Subcutaneous abdominal adipose tissue (tissue), 5 donors: ENCODE data around the gene TPPP.
"Not testable (repeated sequence)": the region's sequence is repeated elsewhere in the genome, so short reads cannot be mapped to it uniquely, and the experiment has no call there.

Experiments used
- H3K27ac ChIP-seq: one replicate; pipeline ENCODE4 v1.7.0; 2013; ENCODE audit warnings: low read depth, mild to moderate bottlenecking, inconsistent platforms, low read length, moderate library complexity
- H3K27me3 ChIP-seq, 5 donors: one replicate each; pipeline ENCODE4 v1.7.0; 2013; ENCODE audit warnings: low read length in 5 of 5, inconsistent platforms in 1 of 5; ENCODE audit not compliant: control insufficient read depth in 5 of 5, insufficient read depth in 4 of 5
- H3K36me3 ChIP-seq, 5 donors: one replicate each; pipeline ENCODE4 v1.7.0; 2013; ENCODE audit warnings: low read length in 5 of 5; ENCODE audit not compliant: control insufficient read depth in 5 of 5, insufficient read depth in 5 of 5
- H3K4me1 ChIP-seq, 5 donors: one replicate each; pipeline ENCODE4 v1.7.0; 2013; ENCODE audit warnings: low read length in 5 of 5, mild to moderate bottlenecking in 3 of 5, moderate library complexity in 1 of 5; ENCODE audit not compliant: control insufficient read depth in 5 of 5, insufficient read depth in 5 of 5
- H3K4me3 ChIP-seq, 5 donors: one replicate each; pipeline ENCODE4 v1.7.0; 2013; ENCODE audit warnings: low read length in 5 of 5, low read depth in 1 of 5
- H3K9ac ChIP-seq, 5 donors: one replicate each; pipeline ENCODE4 v1.7.0; 2013; ENCODE audit warnings: low read length in 5 of 5, mild to moderate bottlenecking in 4 of 5, moderate library complexity in 3 of 5
- H3K9me3 ChIP-seq, 5 donors: one replicate each; pipeline ENCODE4 v1.7.0; 2013; ENCODE audit warnings: low read length in 5 of 5; ENCODE audit not compliant: control insufficient read depth in 5 of 5
- donor health status: healthy.
- donor health status: healthy.
- donor health status: healthy.
- donor health status: healthy.
- donor health status: healthy.

The TPPP gene

GRCh38 chr5:693271-694041 lies at the start of gene TPPP:
TPPP (minus strand) TSS chr5:693352; CDS start chr5:678060, 15,292 bp downstream.
- not testable (repeated sequence) for H3K36me3 ChIP-seq, H3K27ac ChIP-seq, H3K9me3 ChIP-seq, H3K4me1 ChIP-seq, H3K27me3 ChIP-seq
- H3K9ac ChIP-seq: peak within 1 kb of the TSS in 1 of 5 donors; percentile 66
- H3K4me3 ChIP-seq: peak within 1 kb of the TSS; percentile 29 to 64 (median 54)

- not testable (repeated sequence) for H3K4me3 ChIP-seq, H3K9me3 ChIP-seq, H3K9ac ChIP-seq, H3K27me3 ChIP-seq, H3K4me1 ChIP-seq, H3K27ac ChIP-seq, H3K36me3 ChIP-seq
Measured at GRCh38 chr5:742276-742675, 49.1 kb upstream of the TPPP start.

- H3K27ac ChIP-seq, H3K4me3 ChIP-seq, H3K4me1 ChIP-seq, H3K9ac ChIP-seq, H3K9me3 ChIP-seq, H3K27me3 ChIP-seq: not testable (repeated sequence)
- peaks cover 0 to 12% (median 0%) of the 10 kb centered on the region in 5 donors for H3K36me3 ChIP-seq
Measured at GRCh38 chr5:734145-734544, 41.0 kb upstream of the TPPP start.

GRCh38 chr5:732754-733454 lies 39.8 kb upstream of the TPPP start:
- peaks cover 0 to 12% (median 0%) of the 10 kb centered on the region in 5 donors for H3K36me3 ChIP-seq
- H3K9me3 ChIP-seq, H3K4me1 ChIP-seq, H3K27ac ChIP-seq, H3K9ac ChIP-seq, H3K4me3 ChIP-seq, H3K27me3 ChIP-seq: not testable (repeated sequence)

GRCh38 chr5:729225-729624 lies 36.1 kb upstream of the TPPP start:
- H3K9me3 ChIP-seq, H3K4me1 ChIP-seq, H3K9ac ChIP-seq, H3K27ac ChIP-seq, H3K4me3 ChIP-seq, H3K27me3 ChIP-seq: not testable (repeated sequence)
- peaks cover 0 to 12% (median 0%) of the 10 kb centered on the region in 5 donors for H3K36me3 ChIP-seq

GRCh38 chr5:727087-727486 lies 33.9 kb upstream of the TPPP start:
- not testable (repeated sequence) for H3K27ac ChIP-seq, H3K27me3 ChIP-seq, H3K4me3 ChIP-seq, H3K36me3 ChIP-seq, H3K4me1 ChIP-seq, H3K9me3 ChIP-seq, H3K9ac ChIP-seq

GRCh38 chr5:723865-724264 lies 30.7 kb upstream of the TPPP start:
- H3K9me3 ChIP-seq, H3K36me3 ChIP-seq, H3K27me3 ChIP-seq, H3K4me1 ChIP-seq, H3K27ac ChIP-seq, H3K9ac ChIP-seq, H3K4me3 ChIP-seq: not testable (repeated sequence)

- H3K27ac ChIP-seq, H3K27me3 ChIP-seq, H3K4me3 ChIP-seq, H3K36me3 ChIP-seq, H3K4me1 ChIP-seq, H3K9ac ChIP-seq, H3K9me3 ChIP-seq: not testable (repeated sequence)
Measured at GRCh38 chr5:723309-723708, 30.2 kb upstream of the TPPP start.

- not testable (repeated sequence) for H3K27ac ChIP-seq, H3K36me3 ChIP-seq, H3K9me3 ChIP-seq, H3K4me1 ChIP-seq, H3K27me3 ChIP-seq, H3K4me3 ChIP-seq, H3K9ac ChIP-seq
Measured at GRCh38 chr5:719379-719778, 26.2 kb upstream of the TPPP start.

- Histone ChIP-seq H3K27ac (no peak overlapping the region), H3K9me3 (peaks cover 0 to 7% (median 2%) of the 10 kb centered on the region in 5 donors), H3K36me3 (no peaks in the 10 kb centered on the region), H3K4me3 (no peak overlapping the region), H3K27me3 (no peaks in the 10 kb centered on the region), H3K9ac (no peak overlapping the region), H3K4me1 (peaks cover 0 to 7% (median 0%) of the 10 kb centered on the region in 5 donors)
Measured at GRCh38 chr5:717143-717542, 24.0 kb upstream of the TPPP start.
